Measurements from ENCODE around the gene ECPAS. TPM values are rescaled to one million over a fixed set of nuclear protein-coding genes. Genes with fewer than 3 reads are reported as not detected.

Gene ECPAS
- total and polyA plus RNA-seq, 9 donors = 23.5 to 97.6 (median 69.7) TPM

- Histone ChIP-seq H3K4me3 (no peak overlapping the region), H3K9me3 (no peaks in the 10 kb centered on the region), H3K27ac (no peak overlapping the region), H3K36me3 (no peaks in the 10 kb centered on the region), H3K4me1 (ENCODE audit: insufficient read depth) (no peaks in the 10 kb centered on the region), H3K27me3 (no peaks in the 10 kb centered on the region)
- no peak for TF ChIP-seq POLR2A (IDR thresholded peaks at IDR 0.05)
- TF ChIP-seq, protein P1, sequence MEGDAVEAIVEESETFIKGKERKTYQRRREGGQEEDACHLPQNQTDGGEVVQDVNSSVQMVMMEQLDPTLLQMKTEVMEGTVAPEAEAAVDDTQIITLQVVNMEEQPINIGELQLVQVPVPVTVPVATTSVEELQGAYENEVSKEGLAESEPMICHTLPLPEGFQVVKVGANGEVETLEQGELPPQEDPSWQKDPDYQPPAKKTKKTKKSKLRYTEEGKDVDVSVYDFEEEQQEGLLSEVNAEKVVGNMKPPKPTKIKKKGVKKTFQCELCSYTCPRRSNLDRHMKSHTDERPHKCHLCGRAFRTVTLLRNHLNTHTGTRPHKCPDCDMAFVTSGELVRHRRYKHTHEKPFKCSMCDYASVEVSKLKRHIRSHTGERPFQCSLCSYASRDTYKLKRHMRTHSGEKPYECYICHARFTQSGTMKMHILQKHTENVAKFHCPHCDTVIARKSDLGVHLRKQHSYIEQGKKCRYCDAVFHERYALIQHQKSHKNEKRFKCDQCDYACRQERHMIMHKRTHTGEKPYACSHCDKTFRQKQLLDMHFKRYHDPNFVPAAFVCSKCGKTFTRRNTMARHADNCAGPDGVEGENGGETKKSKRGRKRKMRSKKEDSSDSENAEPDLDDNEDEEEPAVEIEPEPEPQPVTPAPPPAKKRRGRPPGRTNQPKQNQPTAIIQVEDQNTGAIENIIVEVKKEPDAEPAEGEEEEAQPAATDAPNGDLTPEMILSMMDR (IDR thresholded peaks at IDR 0.05) = no peak
- TF ChIP-seq EP300 (IDR thresholded peaks at IDR 0.05) = no peak
- DNase-seq = no peak
- WGBS, 3 donors = 80 to 95% (median 92%) methylated on average over 1 of the region's 1 CpG
- intact Hi-C loops (cut with DNase I) = no loop called here
Observed at GRCh38 chr9:111366978-111367377, 117.2 kb downstream of the ECPAS start.

DNA sequence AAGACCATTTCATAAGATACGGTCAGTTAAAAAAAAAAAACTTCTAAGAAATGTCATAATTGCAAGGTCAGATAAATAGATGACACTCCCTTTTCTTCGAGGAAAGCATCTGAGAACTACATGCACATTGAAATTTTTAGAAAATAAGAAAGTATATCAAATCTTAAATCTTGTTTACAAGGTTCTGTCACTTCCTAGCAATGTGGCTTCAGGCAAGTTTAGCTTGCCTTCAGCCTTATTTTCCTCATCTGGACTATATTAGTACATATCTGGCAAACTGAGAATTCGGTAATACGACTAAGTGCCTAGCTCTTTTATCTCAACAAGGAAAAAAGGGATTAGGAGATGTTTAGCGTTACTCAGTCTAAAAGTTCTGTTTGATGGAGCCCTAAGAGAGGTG lies 121.7 kb downstream of the ECPAS start:
- H3K27ac ChIP-seq = no peak overlapping the region

GRCh38 chr9:111360881-111361280 lies 123.3 kb downstream of the ECPAS start:
- H3K4me1 ChIP-seq (ENCODE audit: insufficient read depth) = no peaks in the 10 kb centered on the region
- TF ChIP-seq, protein P1 (IDR thresholded peaks at IDR 0.05) = no peak
- TF ChIP-seq EP300 (IDR thresholded peaks at IDR 0.05) (no peak), POLR2A (IDR thresholded peaks at IDR 0.05) (no peak)
- WGBS, 3 donors = 75 to 87% (median 79%) methylated on average over 2 of the region's 2 CpGs
- H3K4me3 ChIP-seq = no peak overlapping the region
- H3K27ac ChIP-seq = no peak overlapping the region
- H3K9me3 ChIP-seq = no peaks in the 10 kb centered on the region
- DNase-seq = no peak
- intact Hi-C loops (cut with DNase I) = no loop called here
- H3K36me3 ChIP-seq = no peaks in the 10 kb centered on the region
- H3K27me3 ChIP-seq = no peaks in the 10 kb centered on the region

More for the DNA sequence above, 121.7 kb downstream of the ECPAS start:
- DNase-seq = no peak
- H3K27me3 ChIP-seq = no peaks in the 10 kb centered on the region
- 81 to 84% (median 81%) methylated on average over 5 of the region's 5 CpGs for WGBS, 3 donors
- TF ChIP-seq EP300 (IDR thresholded peaks at IDR 0.05) (no peak), POLR2A (IDR thresholded peaks at IDR 0.05) (no peak)
- TF ChIP-seq, protein P1 (IDR thresholded peaks at IDR 0.05) = no peak
- H3K4me3 ChIP-seq = no peak overlapping the region
- no peaks in the 10 kb centered on the region for H3K4me1 ChIP-seq (ENCODE audit: insufficient read depth)
- no peaks in the 10 kb centered on the region for H3K36me3 ChIP-seq
- no peaks in the 10 kb centered on the region for H3K9me3 ChIP-seq
- intact Hi-C loops (cut with DNase I) = no loop called here

- Histone ChIP-seq H3K27ac (no peak overlapping the region), H3K4me1 (ENCODE audit: insufficient read depth) (no peaks in the 10 kb centered on the region), H3K27me3 (no peaks in the 10 kb centered on the region), H3K9me3 (no peaks in the 10 kb centered on the region), H3K4me3 (peak overlapping the region; percentile 10), H3K36me3 (no peaks in the 10 kb centered on the region)
- 35 to 45% (median 44%) methylated on average over 11 of the region's 11 CpGs for WGBS, 3 donors
- DNase-seq = peak in 4 of 5 donors; percentile 9 to 36 (median 16)
- TF ChIP-seq POLR2A (IDR thresholded peaks at IDR 0.05) = no peak
- TF ChIP-seq EP300 (IDR thresholded peaks at IDR 0.05) = no peak
- TF ChIP-seq, protein P1 (IDR thresholded peaks at IDR 0.05) = no peak
- intact Hi-C loops (cut with DNase I) = no loop called here
Observed at GRCh38 chr9:111356481-111357244, 127.5 kb downstream of the ECPAS start.

Measured in ovary (tissue), 9 donors.